Renal cortex interstitium (tissue), 11 donors: ENCODE data around the gene TSPAN14. TPM values are rescaled to one million over a fixed set of nuclear protein-coding genes. Genes with fewer than 3 reads are reported as not detected.

Experiments
- DNase-seq, 11 donors: peaks; one replicate each; pipeline ENCODE4 v3.0.0-alpha.2; 2013; ENCODE audit warnings: low read depth in 9 of 11, low spot score in 4 of 11; ENCODE audit errors: extremely low read depth in 1 of 11
- polyA plus RNA-seq, 3 donors: library from polyadenylated mRNA; unstranded; fragments of 120-200 nt; gene quantifications; one replicate each; pipeline ENCODE4 v1.2.1, GENCODE V29; 2013; ENCODE audit not compliant: insufficient read length in 3 of 3

Gene TSPAN14
- polyA plus RNA-seq, 3 donors = 82.4 to 93.3 (median 86.6) TPM

DNA sequence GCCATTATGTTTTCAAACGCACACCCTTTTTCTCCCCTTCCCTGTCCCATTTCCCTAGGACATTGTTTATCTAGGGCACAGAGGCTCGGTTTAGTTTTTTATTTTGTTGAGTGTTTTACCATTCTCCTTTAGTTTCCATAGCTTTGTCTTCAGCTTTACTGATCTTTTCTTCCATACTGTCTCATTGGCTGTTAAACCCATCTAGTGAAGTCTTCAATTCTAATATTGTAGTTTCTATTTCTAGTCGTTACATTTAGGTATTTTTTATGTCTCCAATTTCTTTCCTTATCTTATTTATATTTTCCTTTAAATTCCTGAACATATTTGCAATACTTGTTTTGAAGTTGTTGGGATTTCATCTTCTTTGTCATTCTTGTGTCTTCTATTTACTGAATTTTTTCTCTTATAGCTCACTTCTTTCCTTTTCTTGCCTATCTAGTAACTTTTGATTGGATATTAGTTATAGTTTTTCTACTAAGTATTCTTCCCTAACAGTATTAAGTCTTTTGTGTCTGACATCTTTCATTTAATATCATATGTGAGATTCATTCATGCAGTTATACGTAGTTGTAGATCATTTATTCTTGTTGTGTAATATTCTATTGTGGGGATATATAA is 42.6 kb downstream of the TSPAN14 start:
- DNase-seq = no peak

DNA sequence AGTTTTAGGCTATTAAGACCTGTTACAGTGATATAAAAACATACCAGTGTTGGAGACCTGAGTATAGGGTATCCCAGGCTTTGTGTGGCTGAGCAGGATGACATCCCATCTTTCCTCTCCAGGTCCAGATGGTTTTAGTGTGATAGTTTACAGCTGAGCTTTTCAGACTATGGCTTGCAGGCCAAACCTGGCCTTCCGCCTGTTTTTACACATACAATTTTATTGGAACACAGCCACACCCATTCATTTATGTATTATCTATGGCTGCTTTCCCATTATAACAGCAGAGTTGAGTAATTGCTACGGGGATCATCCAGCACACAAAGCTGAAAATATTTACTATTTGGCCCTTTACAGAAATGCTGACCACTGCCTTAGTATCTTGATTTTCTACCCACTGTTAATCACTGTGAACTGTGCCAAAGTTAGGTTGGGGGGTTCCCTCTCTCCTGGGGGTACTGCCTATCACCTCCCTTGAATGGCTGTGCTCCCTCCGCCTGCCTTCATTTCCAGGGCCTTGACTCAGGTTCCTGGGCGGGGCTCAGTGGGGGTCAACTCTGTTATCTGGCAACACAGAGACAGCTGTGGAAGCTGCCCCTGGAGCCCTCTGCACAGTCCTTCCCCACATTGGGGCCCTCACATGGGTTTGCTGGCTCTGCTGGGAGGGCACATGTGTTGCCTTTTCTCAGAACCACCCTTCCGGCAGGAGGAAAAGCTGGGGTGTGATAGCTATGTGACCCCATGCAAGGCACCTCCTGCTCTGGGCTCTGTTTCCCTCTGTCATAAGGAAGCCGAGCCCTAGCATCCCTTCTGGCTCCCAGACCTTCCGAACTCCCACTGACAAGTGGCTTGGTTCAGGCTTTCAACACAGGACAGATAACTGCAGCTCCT is 43.3 kb downstream of the TSPAN14 start:
- no peak for DNase-seq

DNA sequence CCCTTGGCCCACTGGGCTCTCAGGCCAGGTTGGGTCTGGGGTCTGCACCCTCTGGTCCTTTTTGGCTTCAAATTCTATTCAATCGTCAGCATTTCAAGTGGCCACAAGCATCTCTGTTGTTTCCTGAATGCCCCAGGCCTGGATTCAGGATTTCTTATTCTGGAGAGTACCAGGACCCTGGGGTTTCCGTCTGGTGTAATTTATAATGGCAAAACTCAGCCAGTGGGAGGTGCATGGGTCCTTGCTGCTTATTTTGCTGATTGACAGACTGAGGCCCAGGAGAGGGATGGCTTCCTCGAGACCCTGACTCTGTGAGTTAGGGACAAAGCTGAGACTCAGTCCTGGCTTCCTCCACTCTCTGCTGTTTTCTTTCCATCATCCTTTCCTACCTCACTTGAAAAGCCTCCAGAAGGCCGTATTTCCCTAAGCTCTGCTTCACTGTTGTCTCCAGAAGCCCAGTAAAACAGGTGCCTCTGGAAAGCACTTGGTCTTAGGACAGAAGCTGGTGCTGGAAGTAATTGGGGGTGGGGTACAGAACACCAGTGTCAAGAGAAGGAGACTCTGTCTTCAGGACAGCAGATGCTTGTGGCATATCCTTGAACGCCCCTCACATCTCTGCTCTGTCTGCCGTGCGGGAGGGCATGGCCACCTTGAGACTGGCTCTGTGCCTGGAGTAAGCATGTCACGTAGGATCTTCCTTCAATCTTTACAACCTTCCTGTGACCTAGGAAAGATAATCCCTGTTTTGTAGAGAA is 44.1 kb downstream of the TSPAN14 start:
- DNase-seq = no peak

DNA sequence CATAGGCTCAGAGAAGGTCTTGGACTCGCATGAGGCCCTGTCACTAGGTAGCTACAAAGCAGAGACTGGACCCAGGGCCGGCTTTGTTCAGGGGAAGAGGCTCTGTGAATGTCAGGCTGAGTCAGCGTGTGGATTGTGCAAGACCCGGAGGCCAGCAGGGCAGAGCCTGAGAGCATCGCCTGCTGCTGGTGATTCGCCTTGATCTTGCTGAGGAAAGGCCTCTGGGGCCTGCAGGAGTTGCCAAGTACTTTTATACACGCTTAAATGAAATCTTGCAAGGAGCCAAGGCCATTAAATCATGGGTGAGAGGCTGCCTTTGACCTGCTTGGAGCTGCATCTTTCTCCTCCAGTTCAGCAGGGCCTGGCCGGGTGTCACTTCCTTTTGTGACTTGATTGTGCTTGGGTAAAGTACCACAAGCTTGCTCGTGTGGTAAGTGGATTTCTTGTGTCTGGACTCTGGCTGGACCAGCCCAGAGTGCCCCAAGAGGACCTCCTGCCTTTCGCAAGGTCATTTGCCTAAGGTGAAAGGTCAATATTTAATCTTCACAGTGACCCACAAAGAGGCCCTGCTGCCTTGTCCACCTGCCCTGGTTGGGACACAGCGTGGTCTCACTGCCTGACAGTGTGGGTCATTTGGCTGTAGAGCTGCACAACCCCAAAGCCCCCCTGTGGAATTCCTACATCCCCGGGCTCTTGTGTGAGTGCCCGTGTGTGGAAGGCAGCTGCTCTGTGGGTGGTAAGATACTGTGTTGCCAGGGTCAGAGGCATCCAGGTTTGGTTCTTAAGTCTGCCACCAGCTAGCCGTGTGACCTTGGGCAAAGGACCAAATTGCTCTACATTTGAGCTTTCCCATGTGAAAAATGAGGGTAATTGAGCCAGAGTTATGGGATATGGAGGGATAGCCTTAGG is 45.0 kb downstream of the TSPAN14 start:
- no peak for DNase-seq

DNA sequence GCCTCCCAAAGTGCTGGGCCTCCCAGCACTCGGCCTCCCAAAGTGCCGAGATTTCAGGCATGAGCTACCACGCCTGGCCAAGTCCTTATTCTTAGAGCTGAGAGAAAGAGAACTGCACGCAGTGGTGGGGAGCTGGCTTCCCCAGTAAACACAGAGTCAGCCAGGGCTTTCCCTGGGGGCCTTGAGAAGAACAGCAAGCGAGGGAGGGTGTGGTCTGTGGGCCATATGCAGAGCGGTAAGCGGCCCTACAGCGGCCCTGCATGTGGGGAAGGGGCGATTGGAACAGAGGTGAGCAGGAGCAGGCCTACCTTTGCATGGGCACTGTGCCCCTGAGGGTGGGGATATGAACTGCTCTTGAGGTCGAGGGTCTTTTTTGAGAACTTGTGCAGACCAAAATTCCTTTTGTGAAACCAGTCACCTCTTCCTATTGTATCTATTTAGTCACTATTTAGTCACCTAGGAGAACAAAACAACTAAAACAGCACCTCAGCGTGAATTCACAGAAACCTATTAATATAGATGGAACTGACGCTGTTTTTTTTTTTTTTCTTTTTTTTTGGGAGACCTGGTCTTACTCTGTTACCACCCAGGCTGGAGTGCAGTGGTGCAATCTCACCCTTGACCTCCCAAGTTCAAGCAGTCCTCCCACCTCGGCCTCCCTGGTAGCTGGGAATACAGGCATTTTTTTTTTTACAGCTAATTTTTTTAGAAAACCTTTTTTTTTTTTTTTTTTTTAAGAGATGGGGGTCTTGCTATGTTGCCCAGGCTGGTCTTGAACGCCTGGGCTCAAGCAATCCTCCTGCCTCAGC is 46.7 kb downstream of the TSPAN14 start:
- no peak for DNase-seq

DNA sequence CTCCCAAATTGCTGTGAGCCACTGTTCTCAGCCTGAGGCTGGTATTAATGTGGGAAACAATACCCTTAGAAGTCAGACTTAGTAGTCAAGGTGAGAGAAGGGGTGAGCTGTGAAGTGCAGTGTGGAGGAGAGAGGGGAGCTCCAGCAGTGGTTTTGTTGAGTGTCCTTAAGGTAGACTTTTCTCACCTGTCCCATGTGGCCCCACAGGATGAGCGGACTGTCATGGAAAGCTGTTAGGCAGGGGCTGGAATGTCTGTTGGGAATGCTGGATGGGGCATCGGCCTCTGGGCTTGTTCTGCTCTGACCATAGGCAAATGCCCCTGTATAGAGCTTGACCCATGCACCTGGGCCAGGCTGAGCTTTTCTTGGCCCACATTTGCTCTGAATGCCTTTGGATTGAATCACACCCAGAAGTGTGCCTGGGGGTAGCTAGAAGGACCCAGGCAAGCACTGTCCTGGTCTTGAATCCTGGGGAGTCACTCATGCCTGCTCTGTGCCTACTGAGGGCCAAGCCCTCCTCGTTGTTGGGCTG is 47.3 kb downstream of the TSPAN14 start:
- no peak for DNase-seq

DNA sequence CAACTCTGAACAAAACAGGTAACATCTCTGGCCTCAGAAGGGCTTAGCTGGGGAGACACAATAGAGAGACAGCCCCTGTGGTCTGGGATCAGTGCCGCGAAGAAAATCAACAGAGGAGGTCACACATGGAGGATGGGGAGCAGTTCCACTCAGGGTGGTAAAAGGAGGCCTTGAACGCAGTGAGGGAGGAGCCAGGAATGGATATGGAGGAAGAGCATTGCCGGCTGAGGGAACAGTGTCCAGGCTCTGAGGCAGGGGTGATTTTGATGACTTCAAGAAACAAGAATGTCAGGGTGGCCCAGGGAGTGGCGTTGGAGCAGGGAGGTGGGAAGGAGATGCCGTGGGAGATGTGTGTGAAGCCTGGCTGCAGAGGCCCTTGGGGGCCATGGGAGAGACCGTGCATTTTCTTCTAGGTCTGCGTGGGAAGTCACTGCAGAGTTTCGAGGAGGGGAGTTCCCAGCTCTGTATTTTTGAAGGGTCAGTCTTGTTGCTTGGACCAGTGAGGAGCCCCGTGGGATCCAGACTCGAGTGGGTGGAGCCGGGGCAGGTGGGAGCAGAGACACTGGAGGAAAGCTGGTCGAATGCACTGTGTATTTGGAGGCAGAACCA is 47.9 kb downstream of the TSPAN14 start:
- no peak for DNase-seq

DNA sequence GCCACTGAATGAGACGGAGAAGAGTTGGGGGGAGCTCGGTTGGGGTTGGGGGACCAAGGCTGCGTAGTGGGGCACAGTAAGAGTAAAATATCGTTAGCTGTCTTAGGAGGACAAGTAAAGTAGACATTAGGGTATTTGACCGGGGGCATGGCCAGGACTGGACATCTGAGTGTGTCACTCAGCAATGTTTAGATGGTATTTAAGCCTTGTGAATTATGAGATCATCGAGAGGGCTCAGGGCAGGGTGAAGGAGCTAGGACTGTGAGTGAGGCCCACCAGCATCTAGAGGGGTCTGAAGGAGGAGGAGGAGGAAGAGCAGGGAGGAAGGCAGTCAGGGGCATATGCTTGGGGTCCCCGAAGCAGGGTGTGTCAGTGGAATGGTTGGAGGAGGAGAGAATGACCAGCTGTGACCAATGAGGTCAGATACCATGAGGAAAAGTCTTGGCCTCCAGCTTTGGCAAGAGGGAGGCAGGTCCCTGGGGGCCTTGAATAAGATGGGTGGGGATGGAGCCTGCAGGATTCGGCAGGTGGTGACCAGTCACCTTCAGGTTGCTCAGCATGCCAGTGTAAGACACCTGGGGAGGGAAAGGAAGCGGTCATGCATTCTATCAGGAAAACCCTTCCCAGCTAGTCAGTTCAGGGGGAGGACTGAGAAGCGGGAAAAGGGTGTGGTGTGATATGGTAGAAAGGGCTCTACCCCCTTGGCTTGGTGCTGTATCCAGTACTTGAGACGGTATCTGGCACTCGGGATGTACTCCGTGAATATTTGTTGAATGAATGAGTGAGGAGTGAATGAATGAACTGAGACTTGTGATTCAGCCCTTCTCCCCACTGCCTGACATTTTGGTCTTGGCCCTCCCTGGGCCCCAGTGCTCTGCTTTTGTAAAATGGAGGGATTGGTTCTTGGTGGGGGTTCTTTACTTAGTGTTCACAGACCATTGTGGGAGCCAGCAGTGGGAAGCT is 48.8 kb downstream of the TSPAN14 start:
- no peak for DNase-seq

DNA sequence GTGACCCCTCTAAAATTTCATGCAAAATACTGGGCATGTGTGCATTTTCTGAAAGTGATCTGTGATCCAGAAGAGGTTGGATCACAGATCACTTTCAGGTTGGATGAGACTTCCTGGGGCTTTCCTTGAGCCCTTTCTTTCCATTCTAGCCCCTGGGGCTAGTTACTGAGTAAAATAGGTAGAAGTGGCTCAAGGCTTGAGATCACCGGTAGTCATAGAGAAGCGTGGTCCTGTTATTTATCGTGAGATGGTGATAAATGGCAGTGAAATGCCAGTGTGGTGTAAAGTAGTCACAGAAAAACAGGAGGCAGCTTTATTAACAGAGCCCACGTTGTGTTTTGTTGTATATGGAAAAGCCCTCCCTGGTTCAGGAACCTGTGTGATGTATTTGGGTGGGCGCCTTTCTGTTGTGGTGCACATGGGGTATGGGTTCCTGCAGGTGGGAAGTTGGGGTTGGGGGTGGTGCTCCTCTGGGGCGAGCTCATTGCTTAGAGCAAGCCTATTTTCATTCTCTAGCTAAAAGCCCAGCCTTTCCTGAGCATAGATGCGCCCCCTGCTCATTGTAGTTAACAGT is 49.6 kb downstream of the TSPAN14 start:
- DNase-seq = no peak

DNA sequence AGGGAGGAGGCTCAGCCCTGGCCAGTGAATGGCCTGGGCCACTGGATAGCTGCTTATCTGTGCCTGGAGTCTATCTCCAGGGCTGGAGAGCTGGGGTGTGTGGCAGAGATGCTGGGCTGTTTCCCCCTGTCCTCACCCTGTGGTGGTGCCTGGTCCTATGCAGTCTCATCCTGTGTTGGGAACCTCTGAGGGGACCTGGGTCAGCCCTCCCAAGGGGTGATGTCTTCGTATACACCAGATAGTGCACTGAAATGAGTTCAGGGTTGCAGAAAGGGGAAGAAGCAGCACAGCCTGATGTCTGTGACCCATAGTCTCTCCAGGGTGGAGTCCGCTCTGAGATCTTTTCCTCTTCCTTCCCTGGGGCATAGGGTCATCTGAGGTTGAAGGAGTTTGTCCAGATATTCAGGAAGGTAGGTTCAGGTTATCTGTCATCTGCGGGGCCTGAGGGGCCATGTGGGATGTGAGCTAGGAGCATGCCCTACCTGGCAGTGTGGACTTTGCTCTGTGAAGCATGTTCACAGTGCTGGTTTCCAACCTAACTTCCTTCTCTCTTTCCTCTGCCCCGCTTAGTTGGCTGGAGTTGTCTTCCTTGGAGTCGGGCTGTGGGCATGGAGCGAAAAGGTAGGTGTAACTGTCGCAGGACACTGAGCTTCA is 50.2 kb downstream of the TSPAN14 start:
- DNase-seq = no peak

DNA sequence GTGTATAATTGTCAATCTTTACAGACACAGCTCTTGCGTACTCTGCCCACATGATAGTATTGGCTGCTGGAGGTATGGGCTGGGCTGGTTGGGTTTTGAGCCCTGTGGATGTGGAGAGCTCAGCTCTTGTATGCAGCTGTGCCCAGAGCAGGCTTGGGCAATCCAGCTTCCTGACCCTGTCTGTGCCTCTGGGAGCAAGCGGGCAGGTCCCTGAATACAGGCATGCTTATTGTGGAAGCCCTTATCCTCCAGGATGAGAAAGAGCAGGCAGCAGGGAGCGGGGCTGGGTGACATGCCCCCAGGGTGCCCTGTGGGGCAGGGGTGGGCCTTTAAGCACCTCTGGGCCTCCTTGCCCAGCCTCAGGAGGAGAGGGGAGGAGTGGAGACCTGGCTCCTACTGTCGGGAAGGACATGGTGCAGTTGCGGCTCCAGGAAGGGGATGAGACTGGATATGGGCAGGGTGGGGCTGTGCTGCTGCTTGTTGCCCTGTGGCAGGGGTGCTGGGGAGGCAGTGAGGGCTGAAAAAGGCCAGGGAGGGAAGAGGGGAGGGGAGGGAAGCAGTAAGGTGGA is 50.9 kb downstream of the TSPAN14 start:
- no peak for DNase-seq

DNA sequence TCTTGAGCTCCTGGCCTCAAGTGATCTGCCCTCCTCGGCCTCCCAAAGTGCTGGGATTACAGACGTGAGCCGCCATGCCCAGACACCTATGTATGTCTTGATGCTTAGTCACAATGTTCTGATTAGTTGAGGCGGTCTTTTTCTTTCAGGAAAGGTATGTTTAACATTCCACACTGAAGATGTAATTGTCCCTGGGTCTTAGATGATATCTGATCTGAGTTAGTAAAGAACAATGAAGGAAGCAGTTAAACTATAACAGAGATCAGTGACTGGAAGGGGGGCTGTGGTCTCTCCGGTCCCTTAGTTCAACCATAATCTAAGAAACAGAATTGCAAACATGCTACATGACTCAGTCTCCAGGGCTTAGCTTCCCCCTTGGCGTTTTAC is 52.1 kb downstream of the TSPAN14 start:
- DNase-seq = no peak

DNA sequence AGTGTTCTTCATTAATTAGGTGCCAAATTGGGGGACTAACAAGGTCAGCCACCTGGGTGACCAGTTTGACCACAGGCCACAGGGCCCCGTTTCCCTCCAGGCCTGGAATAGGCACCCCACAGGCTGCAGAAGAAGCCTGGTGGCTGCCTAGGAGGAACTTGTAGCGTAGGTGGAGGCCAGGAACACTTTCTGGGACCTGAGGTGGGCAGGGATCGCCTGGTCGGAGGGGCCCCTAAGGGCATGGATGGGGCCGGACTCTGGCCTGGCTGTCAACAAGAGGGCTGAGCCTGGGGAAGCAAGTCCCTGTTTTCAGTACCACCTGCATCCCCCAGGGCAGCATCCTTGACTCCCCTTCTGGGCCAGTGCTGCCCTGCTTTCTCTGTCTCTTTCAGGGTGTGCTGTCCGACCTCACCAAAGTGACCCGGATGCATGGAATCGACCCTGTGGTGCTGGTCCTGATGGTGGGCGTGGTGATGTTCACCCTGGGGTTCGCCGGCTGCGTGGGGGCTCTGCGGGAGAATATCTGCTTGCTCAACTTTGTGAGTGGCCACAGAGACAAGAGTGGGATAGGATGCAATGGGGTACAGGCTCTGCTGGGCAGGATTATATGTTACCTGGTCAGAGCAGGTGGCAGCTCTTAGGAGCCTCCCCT is 52.9 kb downstream of the TSPAN14 start:
- no peak for DNase-seq

DNA sequence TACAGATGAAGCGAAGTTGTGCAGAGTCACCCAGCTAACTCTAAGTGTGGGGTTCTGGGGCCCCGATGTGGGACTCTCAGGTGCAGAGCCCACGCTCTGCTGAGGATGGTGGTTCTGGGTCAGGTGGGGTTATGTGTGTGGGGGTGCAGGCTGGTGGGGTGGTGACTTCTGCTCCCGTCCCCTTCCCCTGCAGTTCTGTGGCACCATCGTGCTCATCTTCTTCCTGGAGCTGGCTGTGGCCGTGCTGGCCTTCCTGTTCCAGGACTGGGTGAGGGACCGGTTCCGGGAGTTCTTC is 54.9 kb downstream of the TSPAN14 start:
- no peak for DNase-seq
